ENCODE results near the gene RPS4Y2. TPM values are rescaled to one million over a fixed set of nuclear protein-coding genes. Genes with fewer than 3 reads are reported as not detected.

Gene RPS4Y2
- total RNA-seq, 1 donor from 2014 or later: not detected

- Histone ChIP-seq H3K9me3 (no peaks in the 10 kb centered on the region), H3K27me3 (ENCODE audit: low read depth) (no peaks in the 10 kb centered on the region), H3K4me3 (no peak overlapping the region), H3K36me3 (no peaks in the 10 kb centered on the region), H3K27ac (no peak overlapping the region), H3K4me1 (no peaks in the 10 kb centered on the region)
- ATAC-seq (no peak), DNase-seq (no peak)
- intact Hi-C loops (cut with DNase I): no loop called here
- TF ChIP-seq CTCF (IDR thresholded peaks at IDR 0.05): no peak
These were observed 20.2 kb downstream of the RPS4Y2 start for GRCh38 chrY:20776104-20776503.

- ATAC-seq (no peak), DNase-seq (no peak)
- intact Hi-C loops (cut with DNase I): no loop called here
- Histone ChIP-seq H3K9me3 (no peaks in the 10 kb centered on the region), H3K27ac (no peak overlapping the region), H3K4me1 (no peaks in the 10 kb centered on the region), H3K4me3 (no peak overlapping the region), H3K36me3 (no peaks in the 10 kb centered on the region), H3K27me3 (ENCODE audit: low read depth) (no peaks in the 10 kb centered on the region)
- no peak for TF ChIP-seq CTCF (IDR thresholded peaks at IDR 0.05)
These were observed 24.3 kb downstream of the RPS4Y2 start for GRCh38 chrY:20780104-20780654.

- no peaks in the 10 kb centered on the region for H3K36me3 ChIP-seq
- H3K27ac ChIP-seq: no peak overlapping the region
- ATAC-seq (no peak), DNase-seq (no peak)
- H3K9me3 ChIP-seq: no peaks in the 10 kb centered on the region
- no peaks in the 10 kb centered on the region for H3K27me3 ChIP-seq (ENCODE audit: low read depth)
- no peaks in the 10 kb centered on the region for H3K4me1 ChIP-seq
- intact Hi-C loops (cut with DNase I): no loop called here
- no peak overlapping the region for H3K4me3 ChIP-seq
- no peak for TF ChIP-seq CTCF (IDR thresholded peaks at IDR 0.05)
These were observed 24.9 kb downstream of the RPS4Y2 start for GRCh38 chrY:20780776-20781175.

- no peak for TF ChIP-seq CTCF (IDR thresholded peaks at IDR 0.05)
- Histone ChIP-seq H3K27me3 (ENCODE audit: low read depth) (no peaks in the 10 kb centered on the region), H3K4me1 (no peaks in the 10 kb centered on the region), H3K4me3 (no peak overlapping the region), H3K27ac (no peak overlapping the region), H3K9me3 (no peaks in the 10 kb centered on the region), H3K36me3 (no peaks in the 10 kb centered on the region)
- no peak for DNase-seq
- intact Hi-C loops (cut with DNase I): no loop called here
- no peak for ATAC-seq
These were observed 25.5 kb downstream of the RPS4Y2 start for GRCh38 chrY:20781408-20781807.

- intact Hi-C loops (cut with DNase I): no loop called here
- no peaks in the 10 kb centered on the region for H3K27me3 ChIP-seq (ENCODE audit: low read depth)
- no peak overlapping the region for H3K27ac ChIP-seq
- no peaks in the 10 kb centered on the region for H3K36me3 ChIP-seq
- TF ChIP-seq CTCF (IDR thresholded peaks at IDR 0.05): no peak
- no peaks in the 10 kb centered on the region for H3K4me1 ChIP-seq
- no peak for ATAC-seq
- no peaks in the 10 kb centered on the region for H3K9me3 ChIP-seq
- no peak for DNase-seq
- H3K4me3 ChIP-seq: no peak overlapping the region
These were observed 29.1 kb downstream of the RPS4Y2 start for GRCh38 chrY:20784965-20785364.

GRCh38 chrY:20787076-20787475 lies 31.2 kb downstream of the RPS4Y2 start:
- intact Hi-C loops (cut with DNase I): no loop called here
- H3K9me3 ChIP-seq: no peaks in the 10 kb centered on the region
- H3K36me3 ChIP-seq: no peaks in the 10 kb centered on the region
- H3K4me1 ChIP-seq: no peaks in the 10 kb centered on the region
- H3K27ac ChIP-seq: no peak overlapping the region
- no peak overlapping the region for H3K4me3 ChIP-seq
- no peak for TF ChIP-seq CTCF (IDR thresholded peaks at IDR 0.05)
- ATAC-seq (no peak), DNase-seq (no peak)
- no peaks in the 10 kb centered on the region for H3K27me3 ChIP-seq (ENCODE audit: low read depth)
